ENCODE results near the gene CPLX4.
A peak's percentile ranks its signal among the peaks of the same experiment; 100 is the strongest.

The CPLX4 gene, protein sequence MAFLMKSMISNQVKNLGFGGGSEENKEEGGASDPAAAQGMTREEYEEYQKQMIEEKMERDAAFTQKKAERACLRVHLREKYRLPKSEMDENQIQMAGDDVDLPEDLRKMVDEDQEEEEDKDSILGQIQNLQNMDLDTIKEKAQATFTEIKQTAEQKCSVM

DNA sequence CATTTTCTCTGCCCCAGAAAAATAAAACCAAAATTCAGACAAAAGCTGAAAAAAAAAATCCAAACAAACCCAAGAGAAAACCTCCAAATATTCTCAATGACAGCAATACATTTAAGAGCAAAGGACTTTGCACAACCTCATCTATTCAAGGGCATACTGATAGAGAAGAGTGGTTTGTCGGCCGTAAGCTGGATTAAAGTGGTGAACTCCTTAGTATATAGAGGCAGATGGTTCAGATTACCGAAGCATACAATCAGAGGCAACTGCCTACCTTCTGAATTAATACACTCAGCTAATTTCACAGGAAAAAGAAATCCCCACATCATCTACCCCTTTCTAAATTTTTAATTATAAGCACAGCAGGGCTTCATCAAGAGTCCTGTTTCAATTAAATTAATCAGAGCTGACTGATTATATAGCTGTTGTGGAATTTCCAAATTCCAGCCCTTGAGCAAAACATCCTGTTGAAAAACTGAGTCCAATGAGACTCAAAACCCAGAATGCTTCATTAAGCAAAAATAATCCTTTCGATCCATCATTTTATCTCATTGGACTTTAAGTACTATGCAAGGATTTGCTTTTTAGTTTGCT lies at the start of gene CPLX4:
TSS of gene CPLX4 (minus strand) at position 190 of the 591 bp plus-strand sequence. CDS start at position 3, 187 bp downstream.
- DNase-seq (ENCODE audit: low read depth in 3 of 3), result no peak

- no peak for DNase-seq (ENCODE audit: low read depth in 3 of 3)
Measured at GRCh38 chr18:59360381-59360780, 41.9 kb upstream of the CPLX4 start.

DNA sequence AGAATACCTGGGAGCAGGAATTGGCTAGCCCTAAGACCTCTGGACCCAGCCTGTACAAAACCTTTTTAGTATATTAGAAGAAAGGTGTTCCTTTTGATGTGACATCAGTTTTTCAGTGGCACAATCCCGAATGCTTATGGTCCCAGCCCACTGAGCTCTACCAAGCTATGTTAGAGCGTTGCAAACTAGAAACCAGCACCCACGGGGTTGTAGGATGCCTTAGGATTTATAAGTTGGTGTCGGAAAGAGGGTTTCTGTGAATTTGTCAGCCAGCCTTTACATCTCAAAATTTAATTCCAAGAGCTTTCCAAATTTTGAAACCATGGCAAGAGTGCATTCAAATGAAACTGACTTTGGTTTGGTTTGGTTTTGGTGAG lies 41.1 kb upstream of the CPLX4 start:
- no peak for DNase-seq (ENCODE audit: low read depth in 3 of 3)

- DNase-seq (ENCODE audit: low read depth in 3 of 3), result peak; percentile 88 to 95 (median 90)
Measured at GRCh38 chr18:59358712-59359575, 40.5 kb upstream of the CPLX4 start, which contains the start of gene LMAN1. LMAN1 (minus strand) TSS chr18:59359265; CDS start chr18:59359244, 21 bp downstream.

GRCh38 chr18:59358414-59358711 lies 39.9 kb upstream of the CPLX4 start:
- peak in 1 of 3 donors; percentile 7 for DNase-seq (ENCODE audit: low read depth in 3 of 3)

DNA sequence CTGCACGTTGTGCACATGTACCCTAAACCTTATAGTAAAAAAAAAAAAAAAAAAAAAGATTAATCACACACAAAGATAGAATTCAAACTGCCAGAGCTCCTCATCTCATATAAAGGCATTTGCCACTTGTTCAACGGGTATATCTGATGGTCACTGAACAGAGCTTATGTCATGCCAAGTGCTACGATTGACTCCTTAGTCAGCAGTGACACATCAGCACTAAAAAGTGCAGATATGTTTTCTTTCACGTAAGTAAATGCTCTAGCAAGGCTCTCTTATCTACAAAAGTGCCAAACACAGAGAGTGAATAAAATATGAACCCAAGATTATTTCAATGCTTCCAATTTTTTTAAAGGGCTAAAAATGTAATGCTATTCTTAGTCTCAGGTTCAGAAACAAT lies 39.5 kb upstream of the CPLX4 start:
- no peak for DNase-seq (ENCODE audit: low read depth in 3 of 3)

DNA sequence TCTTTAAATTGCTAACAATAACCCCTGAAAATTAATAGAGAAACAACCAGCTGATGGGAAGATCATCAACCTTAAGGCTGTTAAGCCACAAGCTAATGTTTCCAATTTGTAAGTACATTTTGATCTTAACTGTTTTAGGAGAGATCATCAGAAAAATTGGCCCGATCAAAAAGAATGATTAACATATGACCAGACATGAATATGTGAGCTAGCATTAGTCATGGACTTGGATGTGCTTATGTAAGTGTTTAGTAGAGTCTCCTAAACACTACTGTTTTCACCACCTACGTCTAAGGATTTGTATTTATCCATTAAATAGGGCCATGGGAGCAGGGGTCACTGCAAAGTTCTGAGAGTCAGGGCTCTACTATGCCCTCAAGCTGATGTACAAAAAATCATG lies 36.3 kb upstream of the CPLX4 start:
- DNase-seq (ENCODE audit: low read depth in 3 of 3), result no peak

DNA sequence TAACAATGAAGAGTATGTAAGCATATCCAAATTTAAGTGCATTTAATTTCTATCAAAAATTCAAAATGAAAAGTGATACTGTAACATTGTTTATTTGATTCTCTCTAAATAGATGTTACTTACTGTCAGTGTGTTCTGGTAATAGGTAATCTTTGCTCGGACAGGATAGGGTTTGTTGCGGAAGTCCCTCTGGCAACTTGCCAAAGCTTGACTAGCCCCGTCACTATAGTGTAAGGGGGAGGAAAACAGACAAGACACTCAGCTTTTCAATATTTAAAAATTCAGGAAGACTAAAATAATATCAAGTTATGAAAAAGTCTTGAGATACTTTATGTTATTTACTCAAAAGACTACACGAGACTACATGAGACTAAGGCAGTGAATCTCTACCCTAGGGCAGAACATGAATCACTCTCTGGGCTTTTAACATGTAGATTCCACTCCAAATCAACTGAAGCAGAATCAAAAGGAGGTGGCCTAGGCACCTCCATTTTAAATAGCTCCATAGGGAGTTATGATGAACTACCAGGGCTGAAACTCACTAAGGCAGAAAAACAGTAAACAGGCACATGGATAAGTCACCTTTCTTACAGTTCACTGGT lies 34.7 kb upstream of the CPLX4 start:
- no peak for DNase-seq (ENCODE audit: low read depth in 3 of 3)

- DNase-seq (ENCODE audit: low read depth in 3 of 3), result no peak
Measured at GRCh38 chr18:59352250-59352855, 33.9 kb upstream of the CPLX4 start.

GRCh38 chr18:59345556-59345955 lies 27.1 kb upstream of the CPLX4 start:
- DNase-seq (ENCODE audit: low read depth in 3 of 3), result no peak

DNA sequence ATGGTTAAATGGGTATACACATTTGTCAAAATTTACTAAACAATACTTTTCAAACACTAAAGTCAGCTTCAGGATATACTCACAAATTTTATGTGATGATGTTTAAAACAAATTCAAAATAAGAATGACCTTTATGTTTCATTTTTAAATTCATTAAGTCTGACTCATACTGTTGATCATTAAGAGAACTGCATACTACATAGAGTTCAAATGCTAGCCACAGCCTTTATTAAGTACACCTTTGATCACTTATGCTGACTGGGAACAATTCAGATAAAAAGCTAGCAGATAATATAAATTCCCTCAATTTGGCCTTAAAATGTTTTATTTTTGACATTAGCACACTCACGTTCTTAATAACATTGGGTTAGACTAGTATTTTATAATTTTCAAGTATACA lies 26.5 kb upstream of the CPLX4 start:
- no peak for DNase-seq (ENCODE audit: low read depth in 3 of 3)

- DNase-seq (ENCODE audit: low read depth in 3 of 3), result no peak
Measured at GRCh38 chr18:59343926-59344325, 25.5 kb upstream of the CPLX4 start.

DNA sequence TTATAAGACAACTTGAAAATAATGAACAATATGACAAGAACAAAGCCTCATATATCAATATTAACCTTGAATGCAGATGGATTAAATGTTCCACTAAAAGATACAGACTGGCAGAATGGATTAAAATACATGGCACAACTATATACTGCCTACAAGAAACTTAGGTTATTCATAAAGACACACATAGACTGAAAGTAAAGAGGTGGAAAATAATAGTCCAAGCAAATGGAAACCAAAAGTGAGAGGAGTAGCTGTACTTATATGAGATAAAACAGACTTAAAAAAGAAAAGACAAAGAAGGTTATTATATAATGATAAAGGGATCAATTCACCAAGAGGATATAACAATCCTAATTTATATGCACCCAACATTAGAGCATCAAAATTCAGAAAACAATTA lies 22.4 kb upstream of the CPLX4 start:
- DNase-seq (ENCODE audit: low read depth in 3 of 3), result no peak

DNA sequence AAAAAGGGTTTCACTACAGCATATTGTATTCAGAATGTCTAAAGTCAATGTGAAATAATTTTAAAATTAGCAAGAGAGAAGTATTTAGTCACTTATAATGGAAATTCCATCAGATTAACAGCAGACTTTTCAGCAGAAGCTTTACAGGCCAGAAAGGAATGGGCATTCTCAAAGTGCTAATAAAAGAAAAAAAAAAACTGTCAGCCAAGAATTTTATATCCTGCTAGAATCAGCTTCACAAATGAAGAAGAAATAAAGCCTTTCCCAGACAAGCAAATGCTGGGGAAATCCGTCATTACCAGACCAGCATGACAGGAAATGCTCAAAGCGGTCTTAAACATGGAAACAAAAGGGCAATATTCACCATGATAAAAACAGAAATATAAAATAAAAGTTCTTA lies 21.9 kb upstream of the CPLX4 start:
- DNase-seq (ENCODE audit: low read depth in 3 of 3), result no peak

DNA sequence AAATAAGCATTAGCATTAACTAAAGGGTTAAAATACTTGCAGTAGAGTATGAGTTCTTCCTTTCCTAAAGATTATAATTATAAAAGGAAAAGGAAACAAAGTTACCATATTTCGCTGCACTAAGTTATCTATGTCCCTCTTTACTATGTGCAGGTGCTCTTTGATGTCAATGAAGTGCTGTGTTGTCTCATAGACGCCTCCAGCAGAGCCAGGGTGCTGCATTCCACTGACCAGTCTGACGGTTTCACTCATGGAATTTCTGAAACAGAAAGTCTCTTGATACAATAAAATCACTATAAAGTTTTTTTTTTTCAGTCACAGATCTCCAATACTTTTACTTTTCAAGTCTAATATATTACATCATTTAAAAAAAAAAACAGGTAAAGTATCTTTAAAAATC lies 14.5 kb upstream of the CPLX4 start:
- DNase-seq (ENCODE audit: low read depth in 3 of 3), result no peak

GRCh38 chr18:59328683-59329082 lies 10.2 kb upstream of the CPLX4 start:
- no peak for DNase-seq (ENCODE audit: low read depth in 3 of 3)

DNA sequence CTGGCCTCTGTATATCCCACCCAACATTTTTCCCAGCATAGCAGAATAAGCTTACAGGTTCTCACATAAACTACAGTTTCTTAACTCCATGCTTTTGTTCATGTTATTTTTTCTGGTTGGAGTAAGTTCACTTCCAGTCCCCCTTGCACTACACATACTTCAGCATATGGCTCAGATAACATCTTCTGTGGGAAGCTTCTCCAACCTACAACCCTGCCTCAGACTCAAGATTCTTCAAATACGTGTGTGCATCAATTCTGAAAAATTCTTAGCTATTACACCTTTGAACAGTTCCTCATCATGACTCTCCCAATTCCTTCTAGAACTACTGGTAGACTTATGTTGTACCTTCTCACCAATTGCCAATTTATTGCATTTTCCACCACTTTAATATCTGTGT lies 7.5 kb upstream of the CPLX4 start:
- no peak for DNase-seq (ENCODE audit: low read depth in 3 of 3)

- no peak for DNase-seq (ENCODE audit: low read depth in 3 of 3)
Measured at GRCh38 chr18:59324623-59324971, 6.1 kb upstream of the CPLX4 start.

- DNase-seq (ENCODE audit: low read depth in 3 of 3), result no peak
Measured at GRCh38 chr18:59323931-59324622, 5.6 kb upstream of the CPLX4 start.

GRCh38 chr18:59311631-59312030 lies 6.8 kb downstream of the CPLX4 start:
- DNase-seq (ENCODE audit: low read depth in 3 of 3), result no peak

DNA sequence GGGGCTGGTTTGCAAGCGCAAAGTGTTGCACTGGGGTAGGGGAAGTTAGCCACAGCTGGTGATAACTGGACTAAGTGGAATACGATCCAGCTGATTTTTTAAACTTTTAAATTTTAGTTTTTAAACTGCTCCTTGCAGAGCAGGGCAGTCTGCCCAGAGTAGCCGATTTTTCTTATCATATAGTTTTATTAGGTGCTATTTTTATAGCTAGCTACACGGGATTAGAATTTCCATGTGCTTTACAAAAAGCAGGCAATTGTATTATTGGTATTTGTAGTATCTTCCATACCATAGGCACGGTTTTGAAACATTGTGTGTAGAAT lies 9.6 kb downstream of the CPLX4 start:
- DNase-seq (ENCODE audit: low read depth in 3 of 3), result no peak
